ENCODE data around the gene CEBPG. TPM values are rescaled to one million over a fixed set of nuclear protein-coding genes. Genes with fewer than 3 reads are reported as not detected.
A peak's percentile ranks its signal among the peaks of the same experiment; 100 is the strongest.

The CEBPG gene
- total RNA-seq, 3 donors from 2014 or later: 23.3 to 32.0 (median 23.4) TPM

GRCh38 chr19:33389421-33390100, 16.1 kb downstream of the CEBPG start:
- H3K27ac ChIP-seq: peak overlapping the region; percentile 78 to 94
- TF ChIP-seq POLR2A (IDR thresholded peaks at IDR 0.05) (no peak), CTCF (IDR thresholded peaks at IDR 0.05) (no peak), POLR2AphosphoS5 (IDR thresholded peaks at IDR 0.05) (no peak)

GRCh38 chr19:33390101-33390907, 16.8 kb downstream of the CEBPG start:
- Histone ChIP-seq H3K27me3 (no peaks in the 10 kb centered on the region), H3K4me1 (peaks cover 50 to 60% of the 10 kb centered on the region in 2 donors), H3K4me3 (peak overlapping the region in 1 of 3 donors; percentile 39), H3K9me3 (no peaks in the 10 kb centered on the region), H3K36me3 (no peaks in the 10 kb centered on the region), H3K27ac (peak overlapping the region; percentile 78 to 94)
- TF ChIP-seq CTCF (IDR thresholded peaks at IDR 0.05) (no peak), POLR2AphosphoS5 (IDR thresholded peaks at IDR 0.05) (peak in 2 of 3 donors; percentile 84 to 97)
- DNase-seq (ENCODE audit: low spot score in 2 of 2): peak; percentile 56 to 63
- intact Hi-C loops (cut with DNase I; ENCODE audit: low total_unique reads): loop anchor here (10.0 kb wide), 1 partner anchor 86 kb away; the partner anchor contains the start of gene CEBPA

More at GRCh38 chr19:33389421-33390100, 16.1 kb downstream of the CEBPG start:
- H3K9me3 ChIP-seq: no peaks in the 10 kb centered on the region
- intact Hi-C loops (cut with DNase I; ENCODE audit: low total_unique reads): loop anchor here (10.0 kb wide), 1 partner anchor 85 kb away; the partner anchor contains the start of gene CEBPA
- H3K27me3 ChIP-seq: no peaks in the 10 kb centered on the region
- no peaks in the 10 kb centered on the region for H3K36me3 ChIP-seq
- peak overlapping the region in 1 of 3 donors; percentile 39 for H3K4me3 ChIP-seq
- DNase-seq (ENCODE audit: low spot score in 2 of 2): peak in 1 of 2 donors; percentile 47
- peaks cover 42 to 54% of the 10 kb centered on the region in 2 donors for H3K4me1 ChIP-seq

GRCh38 chr19:33390908-33391630, 17.6 kb downstream of the CEBPG start:
- Histone ChIP-seq H3K27ac (peak overlapping the region; percentile 26 to 83), H3K4me3 (peak overlapping the region in 1 of 3 donors; percentile 33)
- no peak for TF ChIP-seq POLR2A (IDR thresholded peaks at IDR 0.05)
- TF ChIP-seq POLR2AphosphoS5 (IDR thresholded peaks at IDR 0.05): no peak
- TF ChIP-seq CTCF (IDR thresholded peaks at IDR 0.05): no peak

GRCh38 chr19:33391631-33392249, 18.2 kb downstream of the CEBPG start:
- H3K27ac ChIP-seq: peak overlapping the region; percentile 13 to 84
- no peaks in the 10 kb centered on the region for H3K36me3 ChIP-seq
- intact Hi-C loops (cut with DNase I; ENCODE audit: low total_unique reads): loop anchor here (10.0 kb wide), 1 partner anchor 87 kb away; the partner anchor contains the start of gene CEBPA
- peaks cover 58 to 66% of the 10 kb centered on the region in 2 donors for H3K4me1 ChIP-seq
- no peaks in the 10 kb centered on the region for H3K27me3 ChIP-seq
- TF ChIP-seq CTCF (IDR thresholded peaks at IDR 0.05) (no peak), POLR2A (IDR thresholded peaks at IDR 0.05) (no peak), POLR2AphosphoS5 (IDR thresholded peaks at IDR 0.05) (no peak)
- peak in 1 of 2 donors; percentile 20 for DNase-seq (ENCODE audit: low spot score in 2 of 2)
- no peaks in the 10 kb centered on the region for H3K9me3 ChIP-seq
- no peak overlapping the region for H3K4me3 ChIP-seq

More at GRCh38 chr19:33390908-33391630, 17.6 kb downstream of the CEBPG start:
- Histone ChIP-seq H3K9me3 (no peaks in the 10 kb centered on the region), H3K36me3 (no peaks in the 10 kb centered on the region), H3K4me1 (peaks cover 58 to 64% of the 10 kb centered on the region in 2 donors), H3K27me3 (no peaks in the 10 kb centered on the region)
- peak in 1 of 2 donors; percentile 43 for DNase-seq (ENCODE audit: low spot score in 2 of 2)
- intact Hi-C loops (cut with DNase I; ENCODE audit: low total_unique reads): loop anchor here (10.0 kb wide), 1 partner anchor 86 kb away; the partner anchor contains the start of gene CEBPA
